Pancreas (tissue), 10 donors: Measurements from ENCODE around the gene ZNF672. TPM values are rescaled to one million over a fixed set of nuclear protein-coding genes. Genes with fewer than 3 reads are reported as not detected.

Experiments
- ATAC-seq, 4 donors: fragments of 200-7000 bp; cut with Tn5 transposase; one replicate each; pipeline versions ENCODE4 v1.8.0 to v1.9.1; 2020; ENCODE audit warnings: mild to moderate bottlenecking in 4 of 4, moderate library complexity in 4 of 4
- DNase-seq, 6 donors: peaks; one replicate each; pipeline ENCODE4 v3.0.0-alpha.2; 2020
- FAIRE-seq: peaks from 2 replicates; lab custom pipeline; 2012; peaks lifted over from hg19 to GRCh38; lab: Jason Lieb, UNC
- H3K27ac ChIP-seq, 4 donors: fragments of 200-600 bp; sonication (generic); 1 replicate in 3 of 4; 2 replicates in 1 of 4; pipeline versions ENCODE4 v1.5.0 to v1.8.0; 2020
- H3K27me3 ChIP-seq, 4 donors: fragments of 200-600 bp; one replicate each; pipeline ENCODE4 v1.8.0; 2021
- H3K36me3 ChIP-seq, 3 donors: fragments of 200-600 bp; sonication (generic) in 1 of 3; one replicate each; pipeline versions ENCODE4 v1.5.0 to v1.8.0; 2020 to 2021
- H3K4me1 ChIP-seq, 3 donors: fragments of 200-600 bp; one replicate each; pipeline ENCODE4 v1.8.0; 2021
- H3K4me3 ChIP-seq, 4 donors: fragments of 200-600 bp; sonication (generic) in 2 of 4; one replicate each; pipeline versions ENCODE4 v1.5.0 to v1.8.0; 2020 to 2021
- H3K9me3 ChIP-seq, 4 donors: fragments of 200-600 bp; one replicate each; pipeline ENCODE4 v1.8.0; 2021
- WGBS, 2 donors: extraction: QIAGEN DNeasy Blood & Tissue Kit; methylation state at CpG; one replicate each; pipeline ENCODE4 v1.1.7; 2013; 5-methylcytosine and 5-hydroxymethylcytosine counted together
- intact Hi-C, 3 donors: fragments of 100-400 bp; cut with DNase I; formaldehyde crosslinking; loops; one replicate each; pipeline versions ENCODE4 v1.11.1 to v1.14.2; 2022
- polyA plus RNA-seq, 2 donors: library from polyadenylated mRNA; stranded (reverse); fragments of 200-250 nt; gene quantifications; one replicate each; pipeline ENCODE4 v1.2.3, GENCODE V29; 2013
- total RNA-seq, 6 donors: library from RNA; stranded (reverse); fragmentation: NEBNext Ultra II Directional in 4 of 6; extraction: Animal tissue kit (Norgen Biotek cat#: 25700) in 4 of 6; gene quantifications; one replicate each; pipeline versions ENCODE4 v1.2.1 to v1.2.4, GENCODE V29; 2021 to 2023
- TF ChIP-seq, protein P1 (sequence below), 4 donors: fragments of 200-600 bp; sonication (generic) in 3 of 4; IDR thresholded peaks; one replicate each; pipeline versions ENCODE4 v1.5.0 to v1.8.0; 2021; ENCODE audit warnings: antibody characterized with exemption in 4 of 4
- donor health status: healthy with polysubstance abuse.
- donor health status: DM: no; HTN: no; CAD: no; lungs with moderate emphysema.
- donor health status: DM: no; HTN: no; CAD: no.
- donor health status: control.
- donor health status: control.
- donor health status: Bipolar disorder and iron deficiency.
- donor health status: DM: yes; HTN: yes; CAD: no.
- donor health status: DM: no; HTN: no; CAD: no.
- donor health status: DM: no; HTN: no; CAD: no.
- donor health status: DM: yes; HTN: yes; CAD: no.

ZNF672 gene
- total and polyA plus RNA-seq, 8 donors: 9.7 to 22.6 (median 15.1) TPM

DNA sequence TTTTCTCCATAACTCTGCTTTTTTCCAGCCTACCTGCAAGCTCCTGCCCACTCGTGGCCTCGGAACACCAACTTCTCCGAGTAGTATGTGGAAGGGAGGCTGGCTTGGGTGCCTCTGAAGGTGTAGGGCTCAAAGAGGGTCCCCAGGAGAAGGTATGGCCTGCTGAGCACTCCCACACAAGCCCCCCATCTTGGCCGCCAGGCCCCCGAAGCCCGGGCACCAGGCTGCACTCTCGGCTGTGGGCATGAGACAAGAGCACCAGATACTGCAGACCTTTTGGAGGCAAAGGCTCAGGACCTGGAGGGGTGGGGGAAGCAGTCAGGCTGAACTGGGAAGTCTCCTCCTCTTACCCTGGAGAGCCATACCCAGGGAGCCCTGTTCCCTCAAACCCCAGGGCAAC, 19.2 kb downstream of the ZNF672 start:
- peak overlapping the region in 1 of 4 donors; percentile 69 for H3K4me3 ChIP-seq
- DNase-seq (peak in 1 of 6 donors; percentile 49), FAIRE-seq (no peak), ATAC-seq (no peak)
- intact Hi-C loops: no loop called here
- no peaks in the 10 kb centered on the region for H3K9me3 ChIP-seq
- H3K27me3 ChIP-seq: no peaks in the 10 kb centered on the region
- H3K4me1 ChIP-seq: peaks cover 0 to 13% (median 5%) of the 10 kb centered on the region in 3 donors
- H3K36me3 ChIP-seq: no peaks in the 10 kb centered on the region
- TF ChIP-seq, protein P1, sequence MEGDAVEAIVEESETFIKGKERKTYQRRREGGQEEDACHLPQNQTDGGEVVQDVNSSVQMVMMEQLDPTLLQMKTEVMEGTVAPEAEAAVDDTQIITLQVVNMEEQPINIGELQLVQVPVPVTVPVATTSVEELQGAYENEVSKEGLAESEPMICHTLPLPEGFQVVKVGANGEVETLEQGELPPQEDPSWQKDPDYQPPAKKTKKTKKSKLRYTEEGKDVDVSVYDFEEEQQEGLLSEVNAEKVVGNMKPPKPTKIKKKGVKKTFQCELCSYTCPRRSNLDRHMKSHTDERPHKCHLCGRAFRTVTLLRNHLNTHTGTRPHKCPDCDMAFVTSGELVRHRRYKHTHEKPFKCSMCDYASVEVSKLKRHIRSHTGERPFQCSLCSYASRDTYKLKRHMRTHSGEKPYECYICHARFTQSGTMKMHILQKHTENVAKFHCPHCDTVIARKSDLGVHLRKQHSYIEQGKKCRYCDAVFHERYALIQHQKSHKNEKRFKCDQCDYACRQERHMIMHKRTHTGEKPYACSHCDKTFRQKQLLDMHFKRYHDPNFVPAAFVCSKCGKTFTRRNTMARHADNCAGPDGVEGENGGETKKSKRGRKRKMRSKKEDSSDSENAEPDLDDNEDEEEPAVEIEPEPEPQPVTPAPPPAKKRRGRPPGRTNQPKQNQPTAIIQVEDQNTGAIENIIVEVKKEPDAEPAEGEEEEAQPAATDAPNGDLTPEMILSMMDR (IDR thresholded peaks at IDR 0.05): no peak
- WGBS, 2 donors: 87 to 90% methylated on average over 7 of the region's 7 CpGs
- H3K27ac ChIP-seq: no peak overlapping the region

DNA sequence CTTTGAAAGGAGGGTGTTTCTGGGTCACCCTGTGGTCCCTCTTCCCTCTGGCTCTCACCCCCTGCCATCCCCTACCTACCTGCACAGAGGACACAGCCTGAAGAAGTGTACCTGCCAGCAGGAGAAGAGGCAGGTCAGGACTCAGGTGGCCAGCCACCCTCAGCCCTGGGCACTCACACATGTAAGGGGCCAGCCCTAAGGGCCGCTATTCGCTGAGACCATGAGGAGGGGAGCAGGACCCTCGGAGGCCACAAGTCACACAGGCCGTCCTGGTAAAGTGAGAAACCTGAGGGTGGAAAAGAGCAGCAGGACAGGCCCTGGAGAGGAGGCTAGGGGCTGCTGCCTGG, 19.7 kb downstream of the ZNF672 start:
- Histone ChIP-seq H3K9me3 (no peaks in the 10 kb centered on the region), H3K27me3 (no peaks in the 10 kb centered on the region), H3K4me1 (peaks cover 0 to 17% (median 5%) of the 10 kb centered on the region in 3 donors), H3K27ac (peak overlapping the region; percentile 59 to 91 (median 81)), H3K36me3 (no peaks in the 10 kb centered on the region), H3K4me3 (peak overlapping the region; percentile 23 to 74 (median 57))
- DNase-seq: no peak
- intact Hi-C loops: no loop called here
- no peak for FAIRE-seq
- WGBS, 2 donors: 11 to 15% methylated on average over 4 of the region's 4 CpGs
- TF ChIP-seq, protein P1 (IDR thresholded peaks at IDR 0.05): no peak
- ATAC-seq: peak in 2 of 4 donors; percentile 0 to 1

DNA sequence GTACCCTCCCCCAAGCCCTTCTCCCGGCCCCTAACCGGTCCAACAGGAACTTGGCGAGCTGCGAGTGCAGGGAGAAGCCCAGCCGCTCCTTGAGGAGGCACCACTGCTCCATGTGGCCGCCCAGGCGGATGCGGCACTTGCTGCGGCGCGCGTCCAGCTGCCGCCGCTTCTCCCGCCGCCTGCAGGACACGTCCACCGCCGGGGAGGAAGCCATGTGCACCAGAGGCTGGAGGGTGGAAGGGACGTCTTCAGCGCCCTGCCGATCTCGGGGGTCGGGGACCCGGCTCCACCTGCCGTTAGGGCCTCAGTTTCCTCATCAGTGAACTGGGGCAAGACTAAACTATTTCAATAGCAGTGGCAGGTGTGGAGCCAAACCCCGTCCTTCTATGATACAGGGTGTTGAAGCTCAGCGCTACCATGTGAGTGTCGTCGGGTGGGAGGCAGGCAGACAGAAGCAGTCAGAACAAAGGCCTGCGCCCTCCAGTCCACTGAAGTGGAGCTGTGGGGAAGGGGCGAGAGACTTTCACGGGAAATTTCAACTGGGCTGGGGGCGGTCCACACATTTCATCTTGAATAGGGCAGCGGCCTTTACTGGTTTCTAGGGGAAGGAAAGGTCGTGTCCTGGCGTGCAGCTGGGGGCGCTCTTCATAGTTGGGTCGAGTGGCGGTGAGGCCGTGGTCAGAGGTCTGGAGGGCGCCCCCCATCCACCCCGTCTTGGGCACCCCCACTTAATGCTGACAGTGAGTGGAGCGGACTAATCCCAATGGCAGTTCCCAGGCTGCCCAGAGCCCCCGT, 20.3 kb downstream of the ZNF672 start:
- peak overlapping the region; percentile 59 to 91 (median 81) for H3K27ac ChIP-seq
- FAIRE-seq (no peak), DNase-seq (peak; percentile 68 to 91 (median 82)), ATAC-seq (peak; percentile 68 to 78 (median 72))
- H3K4me1 ChIP-seq: peaks cover 0 to 18% (median 5%) of the 10 kb centered on the region in 3 donors
- TF ChIP-seq, protein P1 (IDR thresholded peaks at IDR 0.05): peak in 1 of 4 donors; percentile 19
- no peaks in the 10 kb centered on the region for H3K9me3 ChIP-seq
- WGBS, 2 donors: 1% methylated on average over 42 to 45 of the region's 45 CpGs
- peak overlapping the region; percentile 23 to 74 (median 57) for H3K4me3 ChIP-seq
- no peaks in the 10 kb centered on the region for H3K27me3 ChIP-seq
- intact Hi-C loops: no loop called here
- no peaks in the 10 kb centered on the region for H3K36me3 ChIP-seq

DNA sequence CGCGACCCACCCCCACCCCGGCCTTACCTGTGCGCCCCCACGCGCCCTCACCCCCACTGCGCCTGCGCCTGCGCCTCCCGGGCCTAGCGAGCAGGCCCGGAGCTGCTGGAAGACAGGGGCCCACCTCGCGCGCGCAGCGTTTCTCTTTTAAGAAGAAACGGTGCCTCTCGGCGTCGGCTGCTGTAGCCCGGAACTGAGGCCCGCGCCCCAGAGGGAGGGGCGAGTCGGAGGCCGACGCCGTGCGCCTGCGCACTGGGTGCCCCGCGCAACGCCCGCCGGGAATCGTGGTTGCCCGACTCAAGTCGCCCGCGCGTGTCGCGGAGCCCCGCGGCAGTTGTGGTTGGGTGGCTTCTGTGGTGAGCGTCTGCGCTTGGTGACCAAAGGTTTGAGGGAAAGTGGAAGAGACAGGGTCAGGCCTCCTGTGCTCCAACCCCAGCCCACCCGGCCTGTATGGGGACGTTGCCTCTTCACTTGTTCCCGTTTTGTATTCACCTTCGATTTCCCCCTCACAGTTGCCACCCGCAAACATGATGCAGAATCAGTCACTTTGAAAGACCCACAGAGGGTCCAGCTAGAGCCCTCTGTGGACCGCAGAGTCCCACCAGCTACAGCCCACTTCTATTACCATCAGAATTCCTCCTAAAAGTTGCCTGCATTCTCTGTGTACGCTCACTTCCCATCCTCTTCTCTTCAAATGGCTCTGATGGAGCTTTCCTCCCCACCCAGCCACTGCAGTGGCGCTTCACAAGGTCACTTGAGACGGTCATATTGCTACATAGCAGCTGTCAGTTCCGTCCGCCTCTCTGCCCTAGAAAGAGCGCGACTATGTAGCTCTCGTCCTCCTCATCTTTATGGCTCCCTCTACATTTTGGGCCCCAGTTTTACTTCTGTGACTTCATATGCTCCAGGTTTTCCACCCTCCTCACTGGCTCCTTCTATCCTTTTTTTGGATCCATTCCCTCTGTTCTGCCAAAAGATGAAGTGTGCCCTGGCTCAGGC, 21.2 kb downstream of the ZNF672 start, which contains the start of gene ZNF692:
Gene ZNF692 (minus strand): TSS at position 195 of the 999 bp plus-strand sequence. CDS start 776 bp downstream, outside the sequence.
- TF ChIP-seq, protein P1 (IDR thresholded peaks at IDR 0.05): no peak
- no peaks in the 10 kb centered on the region for H3K27me3 ChIP-seq
- FAIRE-seq (no peak), ATAC-seq (peak; percentile 88 to 95 (median 92)), DNase-seq (peak; percentile 97 to 100 (median 98))
- H3K4me1 ChIP-seq: peaks cover 0 to 18% (median 5%) of the 10 kb centered on the region in 3 donors
- intact Hi-C loops: no loop called here
- H3K9me3 ChIP-seq: no peaks in the 10 kb centered on the region
- H3K36me3 ChIP-seq: no peaks in the 10 kb centered on the region
- peak within 1 kb of the TSS; percentile 23 to 74 (median 57) for H3K4me3 ChIP-seq
- H3K27ac ChIP-seq: peak within 1 kb of the TSS; percentile 59 to 91 (median 81)
- WGBS, 2 donors: 6 to 8% methylated on average over 47 to 62 of the region's 62 CpGs
